Skin of body (tissue), 1 donor: Measurements from ENCODE around the gene CHRNB2. TPM values are rescaled to one million over a fixed set of nuclear protein-coding genes. Genes with fewer than 3 reads are reported as not detected.

ENCODE experiments used
- total RNA-seq: library from RNA; depleted of rRNA; stranded (reverse); fragments of >200 nt; gene quantifications from one replicate; pipeline ENCODE4 v1.2.3, GENCODE V29; 2014

Gene CHRNB2
- total RNA-seq, 1 donor from 2014 or later: 0.79 TPM

Other genes starting within 250 kb of the CHRNB2 start
- gene AQP10, start 246.7 kb upstream of the CHRNB2 start, total RNA-seq: 0.20 TPM
- gene ATP8B2, start 242.3 kb upstream of the CHRNB2 start, total RNA-seq: 40.4 TPM
- 10.0 TPM for gene IL6R, start 162.4 kb upstream of the CHRNB2 start, total RNA-seq
- 0.69 TPM for gene TDRD10, start 65.6 kb upstream of the CHRNB2 start, total RNA-seq
- gene SHE, start 65.4 kb upstream of the CHRNB2 start, total RNA-seq: 5.4 TPM
- gene UBE2Q1, start 9.1 kb upstream of the CHRNB2 start, total RNA-seq: 17.8 TPM
- 69.8 TPM for gene ADAR, start 40.4 kb downstream of the CHRNB2 start, total RNA-seq